OCI-LY7 (cell line): ENCODE data around the gene CACNB2. TPM values are rescaled to one million over a fixed set of nuclear protein-coding genes. Genes with fewer than 3 reads are reported as not detected.

Source experiments
- BruUV-seq: library from RNA; stranded (reverse); fragments of 400-500 nt; replicated peaks from 2 replicates; lab custom pipeline; 2021; lab: Mats Ljungman, UMichigan
- CTCF ChIA-PET: fragments of 300-600 bp; sonication (Branson Sonifier 250); formaldehyde crosslinking; loops from one replicate; lab custom pipeline; 2022; ENCODE audit warnings: antibody characterized with exemption; ENCODE audit not compliant: unreplicated experiment; lab: Charles Lee
- POLR2A ChIA-PET: fragments of 300-600 bp; sonication (Branson Sonifier 250); formaldehyde crosslinking; loops from one replicate; lab custom pipeline; 2022; ENCODE audit warnings: antibody characterized with exemption; lab: Charles Lee
- DNase-seq: peaks from one replicate; pipeline ENCODE4 v3.0.0-alpha.2; 2015; ENCODE audit warnings: low spot score
- H2AFZ ChIP-seq: fragments of 200-600 bp; sonication (generic), shearing (Covaris generic); 2 replicates; pipeline ENCODE4 v1.6.1; 2014; ENCODE audit warnings: mild to moderate bottlenecking, antibody characterized with exemption, low read length, moderate library complexity
- H3K27ac ChIP-seq: fragments of 200-600 bp; sonication (generic); 2 replicates; pipeline ENCODE4 v1.5.1; 2014; ENCODE audit warnings: mixed run types, low read depth, mild to moderate bottlenecking, moderate library complexity, low read length, inconsistent platforms; ENCODE audit not compliant: poor library complexity, severe bottlenecking
- H3K36me3 ChIP-seq: fragments of 200-600 bp; sonication (generic); 2 replicates; pipeline ENCODE4 v1.6.1; 2014; ENCODE audit warnings: mild to moderate bottlenecking, antibody characterized with exemption, low read length, moderate library complexity, mixed read lengths; ENCODE audit not compliant: insufficient read depth
- H3K4me1 ChIP-seq: fragments of 200-600 bp; sonication (generic); 2 replicates; pipeline ENCODE4 v1.5.1; 2014; ENCODE audit warnings: mild to moderate bottlenecking, low read length; ENCODE audit not compliant: insufficient read depth, poor library complexity, severe bottlenecking
- H3K4me2 ChIP-seq: fragments of 200-600 bp; sonication (generic); 2 replicates; pipeline ENCODE4 v1.6.1; 2014; ENCODE audit warnings: mild to moderate bottlenecking, low read length
- H3K4me3 ChIP-seq: fragments of 200-600 bp; sonication (generic); 2 replicates; pipeline ENCODE4 v1.5.1; 2014; ENCODE audit warnings: mild to moderate bottlenecking, low read depth, low read length; ENCODE audit not compliant: poor library complexity, severe bottlenecking
- H3K79me2 ChIP-seq: fragments of 200-600 bp; sonication (generic); 2 replicates; pipeline ENCODE4 v1.6.1; 2016; ENCODE audit warnings: low read depth, mild to moderate bottlenecking, low read length, moderate library complexity, mixed read lengths; ENCODE audit not compliant: insufficient read depth
- H3K9me2 ChIP-seq: fragments of 200-600 bp; sonication (generic); 2 replicates; pipeline ENCODE4 v1.6.1; 2016; ENCODE audit warnings: mild to moderate bottlenecking, low read length, mixed read lengths; ENCODE audit not compliant: insufficient read depth
- H3K9me3 ChIP-seq: fragments of 200-600 bp; sonication (generic); 2 replicates; pipeline ENCODE4 v1.6.1; 2014; ENCODE audit warnings: mild to moderate bottlenecking, mixed run types, low read length, mixed read lengths
- H4K20me1 ChIP-seq: fragments of 200-600 bp; sonication (generic); 2 replicates; pipeline ENCODE4 v1.6.1; 2014; ENCODE audit warnings: mild to moderate bottlenecking, antibody characterized with exemption, low read length, moderate library complexity, mixed read lengths; ENCODE audit not compliant: insufficient read depth
- CTCF ChIP-seq: fragments of 200-600 bp; sonication (generic); conservative IDR thresholded peaks from 2 replicates; pipeline ENCODE4 v1.5.1; 2014; ENCODE audit warnings: mild to moderate bottlenecking, antibody characterized with exemption, low read length, moderate library complexity, mixed read lengths
- EZH2phosphoT487 ChIP-seq: fragments of 200-600 bp; sonication (generic); IDR thresholded peaks from 2 replicates; pipeline ENCODE4 v1.6.1; 2018; ENCODE audit warnings: low read depth, borderline replicate concordance, mild to moderate bottlenecking, mixed run types, antibody characterized with exemption, low read length, moderate library complexity, mixed read lengths
- intact Hi-C: fragments of 100-400 bp; cut with micrococcal nuclease; formaldehyde crosslinking; loops from one replicate; pipeline ENCODE4 v1.10.0; 2022; ENCODE audit not compliant: unreplicated experiment
- total RNA-seq, 2 experiments: library from RNA; depleted of rRNA in 1 of 2; stranded (reverse); fragments of >200 nt in 1 of 2; shearing (Covaris generic) in 1 of 2; gene quantifications; 2 replicates each; pipeline ENCODE4 v1.2.3, GENCODE V29; 2014 to 2022

The CACNB2 gene
- total RNA-seq, 2 experiments from 2014 or later = not detected

- no peaks in the 10 kb centered on the region for H3K79me2 ChIP-seq
- POLR2A ChIA-PET = no interaction called here
- H3K4me3 ChIP-seq = no peak overlapping the region
- intact Hi-C loops = no loop called here
- CTCF ChIA-PET = no interaction called here
- H3K9me2 ChIP-seq = no peaks in the 10 kb centered on the region
- no peaks in the 10 kb centered on the region for H3K9me3 ChIP-seq
- H3K27ac ChIP-seq = no peak overlapping the region
- H3K4me2 ChIP-seq = no peak overlapping the region
- no peaks in the 10 kb centered on the region for H4K20me1 ChIP-seq
- H2AFZ ChIP-seq = no peak overlapping the region
- TF ChIP-seq CTCF (no peak), EZH2phosphoT487 (no peak)
- no TSS peak for BruUV-seq
- no peaks in the 10 kb centered on the region for H3K36me3 ChIP-seq
- H3K4me1 ChIP-seq = no peaks in the 10 kb centered on the region
- no peak for DNase-seq
These were observed 157.4 kb downstream of the CACNB2 start for GRCh38 chr10:18297659-18298058.

GRCh38 chr10:18298256-18298655 is 158.0 kb downstream of the CACNB2 start:
- BruUV-seq = no TSS peak
- ChIA-PET POLR2A (no interaction called here), CTCF (no interaction called here)
- Histone ChIP-seq H2AFZ (no peak overlapping the region), H3K4me2 (no peak overlapping the region), H4K20me1 (no peaks in the 10 kb centered on the region), H3K27ac (no peak overlapping the region), H3K4me1 (no peaks in the 10 kb centered on the region), H3K9me2 (no peaks in the 10 kb centered on the region), H3K9me3 (no peaks in the 10 kb centered on the region), H3K4me3 (no peak overlapping the region), H3K36me3 (no peaks in the 10 kb centered on the region), H3K79me2 (no peaks in the 10 kb centered on the region)
- intact Hi-C loops = no loop called here
- DNase-seq = no peak
- TF ChIP-seq CTCF (no peak), EZH2phosphoT487 (no peak)

- Histone ChIP-seq H3K9me3 (no peaks in the 10 kb centered on the region), H3K4me2 (no peak overlapping the region), H3K4me1 (no peaks in the 10 kb centered on the region), H3K4me3 (no peak overlapping the region), H4K20me1 (no peaks in the 10 kb centered on the region), H3K27ac (no peak overlapping the region), H3K36me3 (no peaks in the 10 kb centered on the region), H3K9me2 (no peaks in the 10 kb centered on the region), H2AFZ (no peak overlapping the region), H3K79me2 (no peaks in the 10 kb centered on the region)
- POLR2A ChIA-PET = interaction anchor here (0.7 kb wide), 1 partner anchor 952 kb away, joined by 3 read pairs; no protein-coding TSS in a partner anchor
- no peak for DNase-seq
- intact Hi-C loops = no loop called here
- BruUV-seq = no TSS peak
- CTCF ChIA-PET = no interaction called here
- TF ChIP-seq EZH2phosphoT487 (no peak), CTCF (no peak)
These were observed 163.9 kb downstream of the CACNB2 start for GRCh38 chr10:18303851-18304801.
